HepG2 (cell line): ENCODE results near the gene TCAP. TPM values are rescaled to one million over a fixed set of nuclear protein-coding genes. Genes with fewer than 3 reads are reported as not detected.

Source experiments
- ATAC-seq: fragments of 200-7000 bp; cut with Tn5 transposase; 3 replicates; pipeline ENCODE4 v1.9.1; 2020; ENCODE audit warnings: mild to moderate bottlenecking, moderate library complexity
- BruUV-seq: library from RNA; stranded (reverse); fragments of 400-500 nt; replicated peaks from 2 replicates; lab custom pipeline; 2021; lab: Mats Ljungman, UMichigan
- CTCF ChIA-PET: fragments of 300-600 bp; formaldehyde crosslinking; extraction: SDS; loops from one replicate; lab custom pipeline; 2021; ENCODE audit warnings: low total read pairs, inconsistent platforms, low intra/inter-chr PET ratio; lab: Yijun Ruan, JAX
- POLR2A ChIA-PET: fragments of 350-600 bp; sonication (Branson Sonifier 250); formaldehyde crosslinking; loops from one replicate; lab custom pipeline; 2020; ENCODE audit warnings: antibody characterized with exemption, inconsistent platforms; lab: Yijun Ruan, JAX
- DNase-seq: peaks from one replicate; pipeline ENCODE4 v3.0.0-alpha.2; 2015; ENCODE audit warnings: low spot score
- FAIRE-seq: peaks from 3 replicates; lab custom pipeline; 2011; peaks lifted over from hg19 to GRCh38; lab: Jason Lieb, UNC
- H2AFZ ChIP-seq: one replicate; pipeline ENCODE4 v1.6.1; 2011; ENCODE audit warnings: low read length, inconsistent platforms
- H3K27ac ChIP-seq: fragments of 300-600 bp; 3 replicates; pipeline ENCODE4 v1.8.0; 2011; ENCODE audit warnings: mixed run types, mild to moderate bottlenecking, mixed read lengths, low read length, inconsistent platforms; ENCODE audit not compliant: insufficient read depth; ENCODE audit errors: extremely low read length
- H3K27me3 ChIP-seq, 2 experiments: fragments of 200-600 bp in 1 of 2; 2 replicates in 1 of 2; 3 replicates in 1 of 2; pipeline versions ENCODE4 v1.6.0 to v1.8.0; 2011; ENCODE audit warnings: low read length in 2 of 2, mild to moderate bottlenecking in 2 of 2, moderate library complexity in 2 of 2, inconsistent platforms in 1 of 2; ENCODE audit not compliant: insufficient read depth in 2 of 2, control insufficient read depth in 1 of 2
- H3K36me3 ChIP-seq, 2 experiments: fragments of 200-600 bp in 1 of 2; replicated peaks in 1 of 2; 2 replicates in 1 of 2; 3 replicates in 1 of 2; pipeline versions ENCODE4 v1.5.1 to v1.8.0; 2011; ENCODE audit warnings: low read length in 2 of 2, inconsistent platforms in 1 of 2; ENCODE audit not compliant: insufficient read depth in 2 of 2, control insufficient read depth in 1 of 2
- H3K4me1 ChIP-seq: 2 replicates; pipeline ENCODE4 v1.5.1; 2012; ENCODE audit warnings: low read length, inconsistent platforms; ENCODE audit not compliant: insufficient read depth
- H3K4me2 ChIP-seq: 2 replicates; pipeline ENCODE4 v1.6.0; 2011; ENCODE audit warnings: low read depth, low read length, inconsistent platforms
- H3K4me3 ChIP-seq, 3 experiments: fragments of 200-600 bp in 1 of 3; sonication (generic), shearing (Covaris generic) in 1 of 3; replicated peaks in 1 of 3; 2 replicates each; pipeline ENCODE4 v1.5.1; 2011 to 2016; ENCODE audit warnings: low read length in 3 of 3, inconsistent platforms in 2 of 3, low read depth in 2 of 3, mild to moderate bottlenecking in 2 of 3, control low read depth in 1 of 3, mixed read lengths in 1 of 3; ENCODE audit not compliant: insufficient read depth in 1 of 3
- H3K79me2 ChIP-seq: one replicate; pipeline ENCODE4 v1.6.1; 2011; ENCODE audit warnings: low read length, inconsistent platforms; ENCODE audit not compliant: insufficient read depth
- H3K9ac ChIP-seq: 2 replicates; pipeline ENCODE4 v1.6.0; 2011; ENCODE audit warnings: mild to moderate bottlenecking, low read depth, low read length, inconsistent platforms; ENCODE audit not compliant: insufficient read depth
- H3K9me3 ChIP-seq: 2 replicates; pipeline ENCODE4 v1.5.1; 2012; ENCODE audit warnings: mild to moderate bottlenecking, low read length
- H4K20me1 ChIP-seq: 2 replicates; pipeline ENCODE4 v1.6.0; 2011; ENCODE audit warnings: inconsistent platforms, mild to moderate bottlenecking, low read length, moderate library complexity; ENCODE audit not compliant: insufficient read depth
- ELF3 ChIP-seq: IDR thresholded peaks from 2 replicates; pipeline ENCODE4 v1.6.1; 2016; ENCODE audit warnings: missing genetic modification reagents, missing compliant biosample characterization
- HNRNPH1 ChIP-seq: fragments of 200-400 bp; formaldehyde crosslinking; optimal IDR thresholded peaks from 2 replicates; pipeline ENCODE3; 2017; ENCODE audit warnings: mild to moderate bottlenecking, low read depth, low read length
- HOXA3 ChIP-seq: sonication (generic); formaldehyde crosslinking; IDR thresholded peaks from 2 replicates; pipeline ENCODE4 v1.5.0; 2020; ENCODE audit warnings: missing genetic modification reagents
- JUND ChIP-seq: sonication (generic); formaldehyde crosslinking; IDR thresholded peaks from 2 replicates; pipeline ENCODE4 v1.8.0; 2022; ENCODE audit warnings: mild to moderate bottlenecking, missing genetic modification reagents
- MTA3 ChIP-seq: sonication (generic); formaldehyde crosslinking; IDR thresholded peaks from 2 replicates; pipeline ENCODE4 v1.4.0; 2020; ENCODE audit warnings: missing genetic modification reagents
- MYNN ChIP-seq: sonication (generic); formaldehyde crosslinking; IDR thresholded peaks from 2 replicates; pipeline ENCODE4 v1.4.0; 2020; ENCODE audit warnings: mild to moderate bottlenecking, low read depth, missing genetic modification reagents
- NFKBIZ ChIP-seq: IDR thresholded peaks from 2 replicates; pipeline ENCODE4 v1.6.1; 2018; ENCODE audit warnings: missing genetic modification reagents, missing compliant biosample characterization
- NKX3-1 ChIP-seq: sonication (generic); formaldehyde crosslinking; IDR thresholded peaks from 2 replicates; pipeline ENCODE4 v1.5.0; 2020; ENCODE audit warnings: missing genetic modification reagents
- SP1 ChIP-seq, 2 experiments: fragments of 450-650 bp in 1 of 2; sonication (generic) in 1 of 2; formaldehyde crosslinking in 1 of 2; IDR thresholded peaks; 2 replicates each; pipeline versions ENCODE4 v1.4.0 to v1.6.1; 2016 to 2020; ENCODE audit warnings: missing genetic modification reagents in 1 of 2
- ZFP1 ChIP-seq: IDR thresholded peaks from 2 replicates; pipeline ENCODE4 v1.6.1; 2016
- ZHX2 ChIP-seq, 2 experiments: sonication (generic) in 1 of 2; formaldehyde crosslinking in 1 of 2; IDR thresholded peaks; 2 replicates each; pipeline versions ENCODE4 v1.6.1 to v1.9.0; 2014 to 2022; ENCODE audit warnings: antibody characterized with exemption in 1 of 2, borderline replicate concordance in 1 of 2, inconsistent platforms in 1 of 2, low read depth in 1 of 2, missing genetic modification reagents in 1 of 2
- ZNF124 ChIP-seq: sonication (generic); formaldehyde crosslinking; IDR thresholded peaks from 2 replicates; pipeline ENCODE4 v1.4.0; 2020; ENCODE audit warnings: missing genetic modification reagents
- ZNF572 ChIP-seq: sonication (generic); formaldehyde crosslinking; IDR thresholded peaks from 2 replicates; pipeline ENCODE4 v1.5.1; 2020; ENCODE audit warnings: mild to moderate bottlenecking, missing genetic modification reagents
- ZNF740 ChIP-seq: sonication (generic); formaldehyde crosslinking; IDR thresholded peaks from 2 replicates; pipeline ENCODE4 v1.4.0; 2020; ENCODE audit warnings: missing genetic modification reagents
- ZNF766 ChIP-seq: sonication (generic); formaldehyde crosslinking; IDR thresholded peaks from 2 replicates; pipeline ENCODE4 v1.5.0; 2020; ENCODE audit warnings: missing genetic modification reagents, borderline replicate concordance
- ZNF790 ChIP-seq: sonication (generic); formaldehyde crosslinking; IDR thresholded peaks from 2 replicates; pipeline ENCODE4 v1.8.0; 2022; ENCODE audit warnings: missing genetic modification reagents, mild to moderate bottlenecking, borderline replicate concordance
- ZSCAN9 ChIP-seq: IDR thresholded peaks from 2 replicates; pipeline ENCODE4 v1.6.1; 2016; ENCODE audit warnings: borderline replicate concordance
- WGBS: methylation state at CpG from one replicate; pipeline ENCODE4 v1.1.6; 2017; ENCODE audit warnings: low lambda C conversion rate; 5-methylcytosine and 5-hydroxymethylcytosine counted together
- in situ Hi-C: cut with HindIII; loops from 2 replicates; pipeline ENCODE4 v1.10.0; 2017; ENCODE audit warnings: low pct_unique_long_range_greater_than_20kb; ENCODE audit not compliant: extremely low pct_ligation_motif_present
- intact Hi-C: fragments of 100-400 bp; cut with micrococcal nuclease; formaldehyde crosslinking; loops from one replicate; pipeline ENCODE4 v1.10.0; 2022; ENCODE audit not compliant: unreplicated experiment
- polyA plus RNA-seq, 8 experiments: library from polyadenylated mRNA; depleted of rRNA in 3 of 8; stranded (reverse) in 7 of 8; unstranded in 1 of 8; fragments of >200 nt; fragmentation: Illumina TruSeq in 4 of 8; extraction: Trizol in 4 of 8; gene quantifications; 2 replicates each; pipeline versions ENCODE4 v1.2.1 to v1.2.3, GENCODE V29; 2011 to 2016; ENCODE audit warnings: low read depth in 4 of 8, missing spikeins in 1 of 8, mixed read lengths in 1 of 8; ENCODE audit not compliant: insufficient read depth in 1 of 8
- total RNA-seq, 5 experiments: library from RNA; depleted of rRNA; stranded (reverse); fragments of >200 nt; fragmentation: Illumina TruSeq; extraction: Trizol; gene quantifications; 2 replicates each; pipeline ENCODE4 v1.2.3, GENCODE V29; 2016; ENCODE audit warnings: low read depth in 1 of 5

TCAP gene
- total and polyA plus RNA-seq, 2 of the 13 experiments (the other 11 are each of a cell fraction or from before 2014, with no cell fraction given) = 0.24 to 0.65 TPM

- TF ChIP-seq NFKBIZ (CRISPR knock-in tag) = 0 out of 2 replicates have a peak, but pooled peaks have one; percentile 5
- TF ChIP-seq ZNF572 (CRISPR knock-in tag) = peak; percentile 62; the same call in 1 of the 2 replicates
These were observed 29.4 kb downstream of the TCAP start (continued) for GRCh38 chr17:39694593-39694992.

GRCh38 chr17:39695089-39695474 lies 29.9 kb downstream of the TCAP start:
- Histone ChIP-seq H3K36me3 (no peaks in the 10 kb centered on the region), H3K4me3 (peak overlapping the region; percentile 13 to 77 (median 27)), H3K79me2 (peaks cover 11% of the 10 kb centered on the region), H4K20me1 (no peaks in the 10 kb centered on the region), H3K4me1 (peaks cover 62% of the 10 kb centered on the region), H3K9ac (peak overlapping the region; percentile 96), H3K4me2 (peak overlapping the region; percentile 100), H2AFZ (no peak overlapping the region), H3K27me3 (no peaks in the 10 kb centered on the region), H3K27ac (peak overlapping the region; percentile 99), H3K9me3 (no peaks in the 10 kb centered on the region)
- DNase-seq (no peak), FAIRE-seq (no peak), ATAC-seq (peak; percentile 58)
- CTCF ChIA-PET = no interaction called here
- POLR2A ChIA-PET = interaction anchor here (0.7 to 4.4 kb wide), 30 partner anchors 8 to 994 kb away, joined by 3 to 96 read pairs (median 7); partner anchors contain the start of genes FBXL20, GRB7, LRRC3C and MED1
- in situ Hi-C loops = no loop called here
- intact Hi-C loops = loop anchor here (1.0 to 2.0 kb wide), 3 partner anchors 8 to 36 kb away; partner anchors contain the start of gene MIEN1
- 8% methylated on average over 2 of the region's 2 CpGs for WGBS
- BruUV-seq = TSS peak; percentile 84
- no peak for TF ChIP-seq ELF3 (CRISPR knock-in tag)
- TF ChIP-seq MYNN (CRISPR knock-in tag) = 0 out of 2 replicates have a peak, but pooled peaks have one; percentile 21
- TF ChIP-seq NFKBIZ (CRISPR knock-in tag) = 0 out of 2 replicates have a peak, but pooled peaks have one; percentile 18
- TF ChIP-seq ZNF766 = peak; percentile 79; the same call in 1 of the 2 replicates
- no peak for TF ChIP-seq ZHX2 (IDR thresholded peaks at IDR 0.05; ENCODE audit: low read depth)
- TF ChIP-seq ZHX2 (CRISPR knock-in tag; IDR thresholded peaks at IDR 0.05; ENCODE audit: borderline replicate concordance) = 0 out of 2 replicates have a peak, but pooled peaks have one; percentile 7
- no peak for TF ChIP-seq MTA3 (CRISPR knock-in tag)
- no peak for TF ChIP-seq JUND (CRISPR knock-in tag)
- TF ChIP-seq HNRNPH1 = peak; percentile 35
- no peak; the same call in 1 of the 2 replicates for TF ChIP-seq NKX3-1 (CRISPR knock-in tag)
- 0 out of 2 replicates have a peak, but pooled peaks have one; percentile 28 for TF ChIP-seq ZSCAN9 (CRISPR knock-in tag)
- TF ChIP-seq ZNF124 (CRISPR knock-in tag) = peak; percentile 10; the same call in 1 of the 2 replicates
- no peak for TF ChIP-seq SP1 (IDR thresholded peaks at IDR 0.05)
- peak; percentile 29; the same call in 1 of the 2 replicates for TF ChIP-seq SP1 (CRISPR knock-in tag; IDR thresholded peaks at IDR 0.05)
- 0 out of 2 replicates have a peak, but pooled peaks have one; percentile 15 for TF ChIP-seq ZNF740
- TF ChIP-seq ZNF790 = no peak
- peak; percentile 24; the same call in 1 of the 2 replicates for TF ChIP-seq HOXA3
- peak; percentile 21; the same call in 1 of the 2 replicates for TF ChIP-seq ZFP1 (CRISPR knock-in tag)
